IMR-90 (cell line): Measurements from ENCODE around the gene ZSCAN25. TPM values are rescaled to one million over a fixed set of nuclear protein-coding genes. Genes with fewer than 3 reads are reported as not detected.

ENCODE experiments used
- ATAC-seq: fragments of 200-7000 bp; cut with Tn5 transposase; 2 replicates; pipeline ENCODE4 v1.9.1; 2020; ENCODE audit warnings: low read depth, mild to moderate bottlenecking, moderate library complexity
- BruUV-seq: library from RNA; stranded (reverse); fragments of 400-500 nt; replicated peaks from 2 replicates; lab custom pipeline; 2021; lab: Mats Ljungman, UMichigan
- CTCF ChIA-PET: fragments of 300-600 bp; formaldehyde crosslinking; extraction: SDS; loops from one replicate; lab custom pipeline; 2021; ENCODE audit warnings: antibody characterized with exemption; lab: Yijun Ruan, JAX
- POLR2A ChIA-PET: fragments of 300-600 bp; sonication (Branson Sonifier 250); formaldehyde crosslinking; loops from one replicate; lab custom pipeline; 2022; ENCODE audit warnings: antibody characterized with exemption; ENCODE audit not compliant: unreplicated experiment; lab: Charles Lee
- DNase-seq: peaks from one replicate; pipeline ENCODE4 v3.0.0; 2013
- H2AFZ ChIP-seq: replicated peaks from 2 replicates; pipeline ENCODE3; 2013; ENCODE audit warnings: low read length, mild to moderate bottlenecking; ENCODE audit not compliant: poor library complexity
- H2AK5ac ChIP-seq: 2 replicates; pipeline ENCODE4 v1.6.1; 2013; ENCODE audit warnings: low read depth, low read length, inconsistent platforms
- H2AK9ac ChIP-seq: replicated peaks from 2 replicates; pipeline ENCODE3; 2013; ENCODE audit warnings: mild to moderate bottlenecking, low read depth, low read length, moderate library complexity; ENCODE audit not compliant: poor library complexity
- H2BK120ac ChIP-seq: 2 replicates; pipeline ENCODE4 v1.6.1; 2013; ENCODE audit warnings: low read depth, low read length, inconsistent platforms
- H2BK15ac ChIP-seq: 3 replicates; pipeline ENCODE4 v1.6.1; 2013; ENCODE audit warnings: low read depth, low read length, inconsistent platforms
- H2BK20ac ChIP-seq: 2 replicates; pipeline ENCODE4 v1.6.1; 2013; ENCODE audit warnings: low read depth, mild to moderate bottlenecking, inconsistent platforms, low read length, moderate library complexity
- H2BK5ac ChIP-seq: 2 replicates; pipeline ENCODE4 v1.6.1; 2013; ENCODE audit warnings: mild to moderate bottlenecking, low read depth, low read length, inconsistent platforms; ENCODE audit not compliant: poor library complexity, severe bottlenecking
- H3K14ac ChIP-seq: replicated peaks from 2 replicates; pipeline ENCODE4 v1.6.1; 2013; ENCODE audit warnings: low read depth, low read length, inconsistent platforms
- H3K18ac ChIP-seq: 2 replicates; pipeline ENCODE4 v1.6.1; 2013; ENCODE audit warnings: low read depth, low read length, control low read depth
- H3K23ac ChIP-seq: 2 replicates; pipeline ENCODE4 v1.6.1; 2013; ENCODE audit warnings: low read depth, low read length, inconsistent platforms
- H3K27ac ChIP-seq: 2 replicates; pipeline ENCODE4 v1.5.1; 2013; ENCODE audit warnings: mild to moderate bottlenecking, control low read depth, low read length; ENCODE audit not compliant: insufficient read depth
- H3K27me3 ChIP-seq: 2 replicates; pipeline ENCODE4 v1.6.1; 2013; ENCODE audit warnings: low read length; ENCODE audit not compliant: control insufficient read depth, insufficient read depth
- H3K36me3 ChIP-seq: 2 replicates; pipeline ENCODE4 v1.6.1; 2013; ENCODE audit warnings: low read length, mixed read lengths; ENCODE audit not compliant: control insufficient read depth, insufficient read depth
- H3K4ac ChIP-seq: 2 replicates; pipeline ENCODE4 v1.6.1; 2013; ENCODE audit warnings: low read depth, low read length, inconsistent platforms
- H3K4me1 ChIP-seq: 2 replicates; pipeline ENCODE4 v1.6.1; 2013; ENCODE audit warnings: low read length, mixed read lengths; ENCODE audit not compliant: control insufficient read depth, insufficient read depth
- H3K4me2 ChIP-seq: 2 replicates; pipeline ENCODE4 v1.6.1; 2013; ENCODE audit warnings: low read depth, mild to moderate bottlenecking, control low read depth, low read length, moderate library complexity
- H3K4me3 ChIP-seq: 2 replicates; pipeline ENCODE4 v1.5.1; 2013; ENCODE audit warnings: low read depth, mild to moderate bottlenecking, control low read depth, low read length, moderate library complexity; ENCODE audit not compliant: insufficient read depth
- H3K56ac ChIP-seq: 2 replicates; pipeline ENCODE4 v1.6.1; 2013; ENCODE audit warnings: low read length, inconsistent platforms; ENCODE audit not compliant: insufficient read depth; ENCODE audit errors: extremely low read depth
- H3K79me1 ChIP-seq, 2 experiments: 2 replicates each; pipeline ENCODE4 v1.6.1; 2013; ENCODE audit warnings: low read length in 2 of 2, inconsistent platforms in 1 of 2, low read depth in 1 of 2
- H3K9ac ChIP-seq: 2 replicates; pipeline ENCODE4 v1.6.1; 2013; ENCODE audit warnings: low read depth, low read length, control low read depth
- H3K9me1 ChIP-seq: 2 replicates; pipeline ENCODE4 v1.6.1; 2013; ENCODE audit warnings: low read length, inconsistent platforms; ENCODE audit not compliant: insufficient read depth
- H3K9me3 ChIP-seq: 2 replicates; pipeline ENCODE4 v1.6.1; 2013; ENCODE audit warnings: low read length; ENCODE audit not compliant: control insufficient read depth, insufficient read depth
- H4K20me1 ChIP-seq: 2 replicates; pipeline ENCODE4 v1.6.1; 2013; ENCODE audit warnings: low read length, inconsistent platforms; ENCODE audit not compliant: insufficient read depth
- H4K5ac ChIP-seq: 2 replicates; pipeline ENCODE4 v1.6.1; 2013; ENCODE audit warnings: mild to moderate bottlenecking, low read depth, low read length, control low read depth
- H4K8ac ChIP-seq, 2 experiments: 2 replicates each; pipeline ENCODE4 v1.6.1; 2013; ENCODE audit warnings: low read depth in 2 of 2, low read length in 2 of 2, control low read depth in 1 of 2, inconsistent platforms in 1 of 2
- H4K91ac ChIP-seq: 2 replicates; pipeline ENCODE4 v1.6.1; 2013; ENCODE audit warnings: low read depth, low read length, inconsistent platforms; ENCODE audit not compliant: insufficient read depth
- MAFK ChIP-seq: IDR thresholded peaks from 2 replicates; pipeline ENCODE4 v1.6.1; 2012; ENCODE audit warnings: low read depth, low read length, improper control_type of control experiment
- POLR2A ChIP-seq: IDR thresholded peaks from 2 replicates; pipeline ENCODE4 v1.6.1; 2012; ENCODE audit warnings: mild to moderate bottlenecking, low read depth, low read length
- RCOR1 ChIP-seq: IDR thresholded peaks from 2 replicates; pipeline ENCODE4 v1.6.1; 2012; ENCODE audit warnings: mild to moderate bottlenecking, low read length, improper control_type of control experiment; ENCODE audit not compliant: insufficient replicate concordance
- RFX5 ChIP-seq: IDR thresholded peaks from 2 replicates; pipeline ENCODE4 v1.8.0; 2012; ENCODE audit warnings: low read depth, mild to moderate bottlenecking, low read length, moderate library complexity
- WGBS, 2 experiments: methylation state at CpG; one replicate each; pipeline versions ENCODE4 v1.1.5 to v1.1.7; 2013; ENCODE audit warnings: missing lambda C conversion rate in 2 of 2; ENCODE audit not compliant: insufficient read length in 1 of 2; ENCODE audit errors: extremely low coverage in 2 of 2; 5-methylcytosine and 5-hydroxymethylcytosine counted together
- dilution Hi-C: fragments of 300-500 bp; cut with HindIII; formaldehyde crosslinking; loops from one replicate; pipeline ENCODE4 v1.14.3; 2018; ENCODE audit warnings: low sequenced_read_pairs; ENCODE audit not compliant: unreplicated experiment
- in situ Hi-C: fragments of 300-500 bp; cut with MboI; formaldehyde crosslinking; loops from 3 replicates; pipeline ENCODE4 v1.14.3; 2019; ENCODE audit warnings: low sequenced_read_pairs, inconsistent platforms, mixed read lengths
- intact Hi-C: fragments of 100-400 bp; cut with micrococcal nuclease; formaldehyde crosslinking; loops from 2 replicates; pipeline ENCODE4 v1.10.0; 2022
- polyA plus RNA-seq, 3 experiments: library from polyadenylated mRNA; depleted of rRNA; stranded (reverse); fragments of >200 nt; gene quantifications; 2 replicates each; pipeline ENCODE4 v1.2.3, GENCODE V29; 2012; ENCODE audit warnings: low replicate concordance in 1 of 3
- total RNA-seq: library from RNA; depleted of rRNA; stranded (reverse); fragments of >200 nt; gene quantifications from 2 replicates; pipeline ENCODE4 v1.2.3, GENCODE V29; 2012

Gene ZSCAN25
- total and polyA plus RNA-seq, 2 of the 4 experiments (the other 2 are of a cell fraction) = 6.2 to 9.0 TPM

DNA sequence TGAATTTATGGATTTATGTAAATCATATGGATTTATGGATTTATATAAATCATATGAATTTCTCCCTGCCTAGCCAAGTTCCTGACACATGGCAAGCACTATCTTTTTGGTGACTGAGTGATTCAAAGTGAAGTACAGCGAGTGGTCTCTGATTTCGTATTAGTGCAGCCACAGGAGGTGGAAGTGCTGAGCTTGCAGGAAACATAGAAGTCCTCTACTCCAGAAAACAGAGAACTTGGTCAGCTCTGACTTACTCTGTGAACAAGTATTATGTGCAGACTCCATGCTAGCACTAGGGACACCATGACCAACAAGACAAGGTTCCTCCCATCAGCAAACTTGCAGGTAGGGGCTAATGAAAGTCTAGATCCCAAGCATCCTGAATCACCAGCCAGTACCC, 34.5 kb downstream of the ZSCAN25 start:
- Histone ChIP-seq H3K23ac (no peak overlapping the region), H2BK120ac (no peak overlapping the region), H3K27ac (no peak overlapping the region), H3K18ac (no peak overlapping the region), H3K27me3 (no peaks in the 10 kb centered on the region), H4K20me1 (no peaks in the 10 kb centered on the region), H3K4ac (no peak overlapping the region), H2BK5ac (no peak overlapping the region), H2AFZ (no peak overlapping the region), H2AK9ac (no peak overlapping the region), H3K9ac (no peak overlapping the region), H2AK5ac (no peak overlapping the region), H3K79me1 (no peaks in the 10 kb centered on the region), H4K91ac (no peak overlapping the region), H2BK20ac (no peak overlapping the region), H4K8ac (no peak overlapping the region), H2BK15ac (no peak overlapping the region), H3K14ac (no peak overlapping the region), H3K9me3 (no peaks in the 10 kb centered on the region), H4K5ac (no peak overlapping the region), H3K4me1 (no peaks in the 10 kb centered on the region), H3K4me2 (no peak overlapping the region), H3K56ac (no peak overlapping the region), H3K36me3 (no peaks in the 10 kb centered on the region), H3K9me1 (no peaks in the 10 kb centered on the region; the same call in 1 of the 2 replicates), H3K4me3 (no peak overlapping the region)
- intact Hi-C loops (no loop called here), dilution Hi-C loops (no loop called here), in situ Hi-C loops (no loop called here)
- BruUV-seq = no TSS peak
- ChIA-PET CTCF (no interaction called here), POLR2A (no interaction called here)
- DNase-seq (no peak), ATAC-seq (no peak)
- no CpG with 5 or more reads among the region's 2 CpGs for WGBS, 2 experiments
- TF ChIP-seq MAFK = peak; percentile 80
- no peak for TF ChIP-seq RFX5
- no peak for TF ChIP-seq RCOR1
- TF ChIP-seq POLR2A = no peak
